Lung (tissue), 12 donors: ENCODE measurements around the gene CLEC20A. TPM values are rescaled to one million over a fixed set of nuclear protein-coding genes. Genes with fewer than 3 reads are reported as not detected.

Experiments used
- ATAC-seq: fragments of 200-7000 bp; cut with Tn5 transposase; one replicate; pipeline ENCODE4 v1.9.1; 2020; ENCODE audit warnings: moderate number of reproducible peaks; ENCODE audit not compliant: insufficient read depth, low FRiP score
- DNase-seq, 3 donors: peaks; one replicate each; pipeline ENCODE4 v3.0.0-alpha.2; 2013 to 2017
- H3K27ac ChIP-seq, 2 donors: one replicate each; pipeline ENCODE4 v1.5.1; 2013; ENCODE audit warnings: mild to moderate bottlenecking in 2 of 2, moderate library complexity in 2 of 2, control low read depth in 1 of 2, inconsistent platforms in 1 of 2, low read depth in 1 of 2, low read length in 1 of 2
- H3K27me3 ChIP-seq, 3 donors: one replicate each; pipeline ENCODE4 v1.5.1; 2013; ENCODE audit warnings: low read length in 2 of 3; ENCODE audit not compliant: control insufficient read depth in 3 of 3, insufficient read depth in 3 of 3
- H3K36me3 ChIP-seq, 4 donors: one replicate each; pipeline ENCODE4 v1.5.1; 2013; ENCODE audit warnings: low read length in 4 of 4, mild to moderate bottlenecking in 1 of 4, moderate library complexity in 1 of 4; ENCODE audit not compliant: control insufficient read depth in 4 of 4, insufficient read depth in 4 of 4
- H3K4me1 ChIP-seq, 5 donors: one replicate each; pipeline ENCODE4 v1.5.1; 2013; ENCODE audit warnings: low read length in 5 of 5, mild to moderate bottlenecking in 2 of 5, moderate library complexity in 1 of 5; ENCODE audit not compliant: control insufficient read depth in 5 of 5, insufficient read depth in 5 of 5
- H3K4me3 ChIP-seq: one replicate; pipeline ENCODE4 v1.5.1; 2013; ENCODE audit warnings: mild to moderate bottlenecking, control low read depth, moderate library complexity
- H3K9ac ChIP-seq, 2 donors: one replicate each; pipeline ENCODE4 v1.5.1; 2013; ENCODE audit warnings: low read length in 2 of 2, control low read depth in 1 of 2; ENCODE audit not compliant: insufficient read depth in 1 of 2
- H3K9me3 ChIP-seq, 4 donors: one replicate each; pipeline ENCODE4 v1.5.1; 2013; ENCODE audit warnings: low read length in 3 of 4, mild to moderate bottlenecking in 1 of 4, moderate library complexity in 1 of 4; ENCODE audit not compliant: control insufficient read depth in 4 of 4, insufficient read depth in 3 of 4
- CTCF ChIP-seq: IDR thresholded peaks from 2 replicates; pipeline ENCODE4 v1.5.1; 2012; ENCODE audit warnings: mild to moderate bottlenecking; ENCODE audit errors: control extremely low read depth, extremely low read depth
- WGBS, 2 donors: extraction: QIAGEN DNeasy Blood & Tissue Kit; methylation state at CpG; one replicate each; pipeline ENCODE4 v1.1.7; 2013; 5-methylcytosine and 5-hydroxymethylcytosine counted together
- polyA plus RNA-seq, 2 donors: library from polyadenylated mRNA; stranded (reverse); fragments of 200-250 nt; gene quantifications; one replicate each; pipeline ENCODE4 v1.2.1, GENCODE V29; 2013
- total RNA-seq, 2 donors: library from RNA; depleted of rRNA in 1 of 2; stranded (reverse); fragments of >200 nt in 1 of 2; gene quantifications; one replicate each; pipeline ENCODE4 v1.2.1, GENCODE V29; 2014 to 2021
- donor health status: control.
- donor health status: control.
- donor health status: Bipolar disorder and iron deficiency.
- donor health status: healthy.
- donor health status: DM: yes; HTN: yes; CAD: no.

CLEC20A gene
- total and polyA plus RNA-seq, 4 donors: 0.14 TPM; not detected in 3

GRCh38 chr1:178451529-178451928, 45.2 kb downstream of the CLEC20A start:
- Histone ChIP-seq H3K36me3 (peaks cover 3 to 15% (median 12%) of the 10 kb centered on the region in 4 donors), H3K9ac (no peak overlapping the region), H3K27me3 (no peaks in the 10 kb centered on the region), H3K27ac (no peak overlapping the region), H3K9me3 (no peaks in the 10 kb centered on the region), H3K4me1 (no peaks in the 10 kb centered on the region), H3K4me3 (no peak overlapping the region)
- TF ChIP-seq CTCF: no peak
- 75 to 86% methylated on average over 3 of the region's 3 CpGs for WGBS, 2 donors
- DNase-seq (no peak), ATAC-seq (no peak)

- Histone ChIP-seq H3K4me3 (no peak overlapping the region), H3K36me3 (peaks cover 0 to 18% (median 10%) of the 10 kb centered on the region in 4 donors), H3K9me3 (no peaks in the 10 kb centered on the region), H3K27ac (no peak overlapping the region), H3K9ac (no peak overlapping the region), H3K27me3 (no peaks in the 10 kb centered on the region), H3K4me1 (no peaks in the 10 kb centered on the region)
- TF ChIP-seq CTCF: no peak
- ATAC-seq (no peak), DNase-seq (no peak)
- WGBS, 2 donors: 91 to 92% methylated on average over 6 of the region's 6 CpGs
Observed at GRCh38 chr1:178450871-178451270, 45.9 kb downstream of the CLEC20A start.

GRCh38 chr1:178442925-178443324, 53.8 kb downstream of the CLEC20A start:
- no peak overlapping the region for H3K27ac ChIP-seq
- DNase-seq (no peak), ATAC-seq (no peak)
- no peaks in the 10 kb centered on the region for H3K27me3 ChIP-seq
- peaks cover 0 to 2% (median 0%) of the 10 kb centered on the region in 4 donors for H3K9me3 ChIP-seq
- H3K36me3 ChIP-seq: peaks cover 7 to 37% (median 25%) of the 10 kb centered on the region in 4 donors
- TF ChIP-seq CTCF: no peak
- H3K4me1 ChIP-seq: no peaks in the 10 kb centered on the region
- WGBS, 2 donors: 95 to 98% methylated on average over 3 of the region's 3 CpGs
- no peak overlapping the region for H3K4me3 ChIP-seq
- H3K9ac ChIP-seq: no peak overlapping the region

- H3K4me1 ChIP-seq: peaks cover 0 to 3% (median 0%) of the 10 kb centered on the region in 5 donors
- no peak overlapping the region for H3K27ac ChIP-seq
- H3K36me3 ChIP-seq: peaks cover 7 to 21% (median 15%) of the 10 kb centered on the region in 4 donors
- 55 to 75% methylated on average over 2 of the region's 2 CpGs for WGBS, 2 donors
- no peaks in the 10 kb centered on the region for H3K27me3 ChIP-seq
- no peak for TF ChIP-seq CTCF
- H3K9ac ChIP-seq: no peak overlapping the region
- no peak overlapping the region for H3K4me3 ChIP-seq
- peaks cover 0 to 2% (median 0%) of the 10 kb centered on the region in 4 donors for H3K9me3 ChIP-seq
- ATAC-seq (no peak), DNase-seq (no peak)
Observed at GRCh38 chr1:178438432-178438831, 58.3 kb downstream of the CLEC20A start.
